ENCODE results near the gene NSD1.

DNA sequence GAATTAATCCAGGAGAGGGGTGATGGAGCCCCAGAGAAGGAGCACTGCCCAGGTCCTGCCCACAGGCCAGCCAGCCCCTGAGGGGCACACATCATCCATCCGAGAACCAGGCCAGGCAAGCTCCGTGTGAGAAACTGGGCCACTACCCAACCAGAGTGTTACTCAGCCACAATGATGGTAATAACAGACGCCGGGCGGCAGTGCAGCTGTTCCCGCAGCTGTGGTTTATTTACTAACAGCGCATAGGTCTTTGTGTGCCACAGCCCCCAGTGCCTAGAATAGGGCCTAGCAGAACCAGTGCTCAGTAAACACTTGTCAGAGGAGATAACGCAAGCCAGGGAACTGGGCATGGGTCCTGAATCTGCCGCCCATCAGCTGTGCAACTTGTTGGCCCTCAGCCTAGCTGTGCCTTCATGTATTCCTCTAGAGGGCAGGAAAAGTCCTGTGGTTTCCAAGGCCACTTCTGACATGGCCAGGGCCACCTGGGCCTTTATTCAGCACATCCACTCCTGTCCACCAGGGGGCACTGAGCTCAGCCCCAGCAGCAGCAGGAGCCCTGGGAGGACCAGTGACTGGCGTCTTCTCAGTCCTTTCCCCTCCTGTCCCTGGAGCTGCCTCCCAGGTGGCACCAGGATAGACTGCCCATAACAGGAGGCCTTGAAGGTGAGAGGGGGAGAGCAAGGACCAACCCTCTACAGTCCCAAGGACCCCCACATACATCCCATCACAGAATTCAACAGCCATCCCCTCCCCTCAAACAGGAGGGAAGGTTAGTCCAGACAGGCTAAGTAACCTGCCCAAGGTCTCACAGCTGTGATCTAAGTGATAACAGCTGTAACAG, 176.0 kb downstream of the NSD1 start:
- TF ChIP-seq, protein P1, sequence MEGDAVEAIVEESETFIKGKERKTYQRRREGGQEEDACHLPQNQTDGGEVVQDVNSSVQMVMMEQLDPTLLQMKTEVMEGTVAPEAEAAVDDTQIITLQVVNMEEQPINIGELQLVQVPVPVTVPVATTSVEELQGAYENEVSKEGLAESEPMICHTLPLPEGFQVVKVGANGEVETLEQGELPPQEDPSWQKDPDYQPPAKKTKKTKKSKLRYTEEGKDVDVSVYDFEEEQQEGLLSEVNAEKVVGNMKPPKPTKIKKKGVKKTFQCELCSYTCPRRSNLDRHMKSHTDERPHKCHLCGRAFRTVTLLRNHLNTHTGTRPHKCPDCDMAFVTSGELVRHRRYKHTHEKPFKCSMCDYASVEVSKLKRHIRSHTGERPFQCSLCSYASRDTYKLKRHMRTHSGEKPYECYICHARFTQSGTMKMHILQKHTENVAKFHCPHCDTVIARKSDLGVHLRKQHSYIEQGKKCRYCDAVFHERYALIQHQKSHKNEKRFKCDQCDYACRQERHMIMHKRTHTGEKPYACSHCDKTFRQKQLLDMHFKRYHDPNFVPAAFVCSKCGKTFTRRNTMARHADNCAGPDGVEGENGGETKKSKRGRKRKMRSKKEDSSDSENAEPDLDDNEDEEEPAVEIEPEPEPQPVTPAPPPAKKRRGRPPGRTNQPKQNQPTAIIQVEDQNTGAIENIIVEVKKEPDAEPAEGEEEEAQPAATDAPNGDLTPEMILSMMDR (IDR thresholded peaks at IDR 0.05) = peak; percentile 50 to 69 (median 67)
- TF ChIP-seq POLR2A (IDR thresholded peaks at IDR 0.05) = no peak

Data from testis (tissue), 2 donors.